Caki2 (cell line): Measurements from ENCODE around the gene KCNJ16. TPM values are rescaled to one million over a fixed set of nuclear protein-coding genes. Genes with fewer than 3 reads are reported as not detected.

ENCODE experiments used
- DNase-seq: peaks from one replicate; pipeline ENCODE4 v3.0.0-alpha.2; 2015; ENCODE audit warnings: low read depth
- in situ Hi-C: cut with HindIII; loops from 2 replicates; pipeline ENCODE4 v1.10.0; 2016; ENCODE audit warnings: low sequenced_read_pairs, low pct_unique_long_range_greater_than_20kb, mixed read lengths
- total RNA-seq: library from RNA; depleted of rRNA; stranded (reverse); fragments of >200 nt; shearing (Covaris generic); gene quantifications from 2 replicates; pipeline ENCODE4 v1.2.3, GENCODE V29; 2014; ENCODE audit warnings: low replicate concordance

The KCNJ16 gene
- total RNA-seq, 1 experiment from 2014 or later, result 38.1 TPM

GRCh38 chr17:70111201-70111600, 36.2 kb downstream of the KCNJ16 start:
- in situ Hi-C loops, result no loop called here
- no peak for DNase-seq

GRCh38 chr17:70114405-70114804, 39.4 kb downstream of the KCNJ16 start:
- no peak for DNase-seq
- in situ Hi-C loops, result no loop called here

- in situ Hi-C loops, result no loop called here
- no peak for DNase-seq
These were observed 40.1 kb downstream of the KCNJ16 start for GRCh38 chr17:70115126-70115525.

GRCh38 chr17:70116919-70117318, 41.9 kb downstream of the KCNJ16 start:
- in situ Hi-C loops, result no loop called here
- DNase-seq, result no peak

GRCh38 chr17:70119545-70119944, 44.5 kb downstream of the KCNJ16 start:
- in situ Hi-C loops, result no loop called here
- DNase-seq, result no peak

GRCh38 chr17:70119983-70120382, 45.0 kb downstream of the KCNJ16 start:
- in situ Hi-C loops, result no loop called here
- no peak for DNase-seq

- in situ Hi-C loops, result no loop called here
- no peak for DNase-seq
These were observed 45.4 kb downstream of the KCNJ16 start for GRCh38 chr17:70120425-70120824.

GRCh38 chr17:70121126-70121525, 46.1 kb downstream of the KCNJ16 start:
- no peak for DNase-seq
- in situ Hi-C loops, result no loop called here

GRCh38 chr17:70123193-70123592, 48.2 kb downstream of the KCNJ16 start:
- no peak for DNase-seq
- in situ Hi-C loops, result no loop called here

- DNase-seq, result no peak
- in situ Hi-C loops, result no loop called here
These were observed 49.7 kb downstream of the KCNJ16 start for GRCh38 chr17:70124723-70125122.

- in situ Hi-C loops, result no loop called here
- no peak for DNase-seq
These were observed 52.3 kb downstream of the KCNJ16 start for GRCh38 chr17:70127221-70127873.

GRCh38 chr17:70128727-70129238, 53.8 kb downstream of the KCNJ16 start:
- no peak for DNase-seq
- in situ Hi-C loops, result no loop called here

- no peak for DNase-seq
- in situ Hi-C loops, result no loop called here
These were observed 55.3 kb downstream of the KCNJ16 start for GRCh38 chr17:70130289-70130688.

GRCh38 chr17:70132505-70132904, 57.5 kb downstream of the KCNJ16 start:
- in situ Hi-C loops, result no loop called here
- DNase-seq, result no peak

- no peak for DNase-seq
- in situ Hi-C loops, result no loop called here
These were observed 59.0 kb downstream of the KCNJ16 start for GRCh38 chr17:70134042-70134441.

- in situ Hi-C loops, result no loop called here
- no peak for DNase-seq
These were observed 59.8 kb downstream of the KCNJ16 start for GRCh38 chr17:70134777-70135176.

GRCh38 chr17:70136131-70136530, 61.1 kb downstream of the KCNJ16 start:
- no peak for DNase-seq
- in situ Hi-C loops, result no loop called here

GRCh38 chr17:70137451-70138230, 62.6 kb downstream of the KCNJ16 start:
- peak; percentile 84 for DNase-seq
- in situ Hi-C loops, result no loop called here

GRCh38 chr17:70138291-70138865, 63.4 kb downstream of the KCNJ16 start:
- DNase-seq, result peak; percentile 96
- in situ Hi-C loops, result no loop called here
